Lung (tissue), 12 donors: ENCODE measurements around the gene DENND1C. TPM values are rescaled to one million over a fixed set of nuclear protein-coding genes. Genes with fewer than 3 reads are reported as not detected.

Experiments used
- ATAC-seq: fragments of 200-7000 bp; cut with Tn5 transposase; one replicate; pipeline ENCODE4 v1.9.1; 2020; ENCODE audit warnings: moderate number of reproducible peaks; ENCODE audit not compliant: insufficient read depth, low FRiP score
- DNase-seq, 3 donors: peaks; one replicate each; pipeline ENCODE4 v3.0.0-alpha.2; 2013 to 2017
- H3K27ac ChIP-seq, 2 donors: one replicate each; pipeline ENCODE4 v1.5.1; 2013; ENCODE audit warnings: mild to moderate bottlenecking in 2 of 2, moderate library complexity in 2 of 2, control low read depth in 1 of 2, inconsistent platforms in 1 of 2, low read depth in 1 of 2, low read length in 1 of 2
- H3K27me3 ChIP-seq, 3 donors: one replicate each; pipeline ENCODE4 v1.5.1; 2013; ENCODE audit warnings: low read length in 2 of 3; ENCODE audit not compliant: control insufficient read depth in 3 of 3, insufficient read depth in 3 of 3
- H3K36me3 ChIP-seq, 4 donors: one replicate each; pipeline ENCODE4 v1.5.1; 2013; ENCODE audit warnings: low read length in 4 of 4, mild to moderate bottlenecking in 1 of 4, moderate library complexity in 1 of 4; ENCODE audit not compliant: control insufficient read depth in 4 of 4, insufficient read depth in 4 of 4
- H3K4me1 ChIP-seq, 5 donors: one replicate each; pipeline ENCODE4 v1.5.1; 2013; ENCODE audit warnings: low read length in 5 of 5, mild to moderate bottlenecking in 2 of 5, moderate library complexity in 1 of 5; ENCODE audit not compliant: control insufficient read depth in 5 of 5, insufficient read depth in 5 of 5
- H3K4me3 ChIP-seq: one replicate; pipeline ENCODE4 v1.5.1; 2013; ENCODE audit warnings: mild to moderate bottlenecking, control low read depth, moderate library complexity
- H3K9ac ChIP-seq, 2 donors: one replicate each; pipeline ENCODE4 v1.5.1; 2013; ENCODE audit warnings: low read length in 2 of 2, control low read depth in 1 of 2; ENCODE audit not compliant: insufficient read depth in 1 of 2
- H3K9me3 ChIP-seq, 4 donors: one replicate each; pipeline ENCODE4 v1.5.1; 2013; ENCODE audit warnings: low read length in 3 of 4, mild to moderate bottlenecking in 1 of 4, moderate library complexity in 1 of 4; ENCODE audit not compliant: control insufficient read depth in 4 of 4, insufficient read depth in 3 of 4
- CTCF ChIP-seq: IDR thresholded peaks from 2 replicates; pipeline ENCODE4 v1.5.1; 2012; ENCODE audit warnings: mild to moderate bottlenecking; ENCODE audit errors: control extremely low read depth, extremely low read depth
- WGBS, 2 donors: extraction: QIAGEN DNeasy Blood & Tissue Kit; methylation state at CpG; one replicate each; pipeline ENCODE4 v1.1.7; 2013; 5-methylcytosine and 5-hydroxymethylcytosine counted together
- polyA plus RNA-seq, 2 donors: library from polyadenylated mRNA; stranded (reverse); fragments of 200-250 nt; gene quantifications; one replicate each; pipeline ENCODE4 v1.2.1, GENCODE V29; 2013
- total RNA-seq, 2 donors: library from RNA; depleted of rRNA in 1 of 2; stranded (reverse); fragments of >200 nt in 1 of 2; gene quantifications; one replicate each; pipeline ENCODE4 v1.2.1, GENCODE V29; 2014 to 2021
- donor health status: control.
- donor health status: control.
- donor health status: Bipolar disorder and iron deficiency.
- donor health status: healthy.
- donor health status: DM: yes; HTN: yes; CAD: no.

Gene DENND1C
- total and polyA plus RNA-seq, 4 donors: 2.7 to 11.0 (median 9.3) TPM

GRCh38 chr19:6425732-6426620 is 55.6 kb downstream of the DENND1C start:
- H3K27me3 ChIP-seq: no peaks in the 10 kb centered on the region
- peak in 1 of 3 donors; percentile 25 for DNase-seq
- no peak for ATAC-seq
- H3K36me3 ChIP-seq: peaks cover 0 to 14% (median 9%) of the 10 kb centered on the region in 4 donors
- peak overlapping the region in 1 of 2 donors; percentile 53 for H3K9ac ChIP-seq
- no peak for TF ChIP-seq CTCF
- H3K4me3 ChIP-seq: no peak overlapping the region
- H3K9me3 ChIP-seq: no peaks in the 10 kb centered on the region
- peaks cover 0 to 21% (median 13%) of the 10 kb centered on the region in 5 donors for H3K4me1 ChIP-seq
- 94% methylated on average over 21 of the region's 21 CpGs for WGBS, 2 donors
- H3K27ac ChIP-seq: peak overlapping the region; percentile 65 to 85

GRCh38 chr19:6424939-6425731 is 56.5 kb downstream of the DENND1C start:
- Histone ChIP-seq H3K36me3 (peaks cover 0 to 21% (median 16%) of the 10 kb centered on the region in 4 donors), H3K27ac (peak overlapping the region; percentile 65 to 85), H3K27me3 (no peaks in the 10 kb centered on the region), H3K9me3 (no peaks in the 10 kb centered on the region), H3K9ac (peak overlapping the region in 1 of 2 donors; percentile 53), H3K4me1 (peaks cover 0 to 21% (median 13%) of the 10 kb centered on the region in 5 donors), H3K4me3 (no peak overlapping the region)
- peak; percentile 95 for ATAC-seq
- WGBS, 2 donors: 3 to 5% methylated on average over 43 of the region's 43 CpGs
- no peak for TF ChIP-seq CTCF
- peak; percentile 100 for DNase-seq

GRCh38 chr19:6424195-6424938 is 57.2 kb downstream of the DENND1C start, which contains the start of gene KHSRP:
Gene KHSRP, minus strand, starts transcription at chr19:6424811. Its CDS starts 110 bp downstream, at chr19:6424701.
- Histone ChIP-seq H3K27ac (peak within 1 kb of the TSS; percentile 65 to 85), H3K9ac (peak within 1 kb of the TSS; percentile 46 to 93), H3K36me3 (peaks cover 0 to 28% (median 21%) of the 10 kb centered on the region in 4 donors), H3K27me3 (no peaks in the 10 kb centered on the region), H3K9me3 (no peaks in the 10 kb centered on the region), H3K4me3 (peak within 1 kb of the TSS; percentile 67), H3K4me1 (peaks cover 0 to 21% (median 13%) of the 10 kb centered on the region in 5 donors)
- DNase-seq (peak in 1 of 3 donors; percentile 23), ATAC-seq (no peak)
- 0% methylated on average over 40 to 114 of the region's 114 CpGs for WGBS, 2 donors
- TF ChIP-seq CTCF: no peak
